Measurements from ENCODE around the gene MAPK1.
"Not testable (repeated sequence)": the region's sequence is repeated elsewhere in the genome, so short reads cannot be mapped to it uniquely, and the experiment has no call there.

DNA sequence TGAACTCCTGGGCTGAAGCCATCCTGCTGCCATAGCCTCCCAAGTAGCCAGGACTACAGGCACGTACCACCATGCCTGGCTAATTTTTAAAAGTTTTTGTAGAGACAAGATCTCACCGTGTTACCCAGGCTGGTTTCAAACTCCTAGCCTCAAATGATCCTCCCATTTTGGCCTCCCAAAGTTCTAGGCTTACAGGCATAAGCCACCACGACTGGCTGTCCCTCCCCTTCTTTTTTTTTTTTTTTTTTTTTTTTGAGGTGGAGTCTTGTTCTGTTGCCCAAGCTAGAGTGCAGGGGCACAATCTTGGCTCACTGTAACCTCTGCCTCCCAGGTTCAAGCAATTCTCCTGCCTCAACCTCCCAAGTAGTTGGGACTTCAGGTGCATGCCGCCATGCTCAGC is 7.5 kb upstream of the MAPK1 start:
- TF ChIP-seq, protein P1, sequence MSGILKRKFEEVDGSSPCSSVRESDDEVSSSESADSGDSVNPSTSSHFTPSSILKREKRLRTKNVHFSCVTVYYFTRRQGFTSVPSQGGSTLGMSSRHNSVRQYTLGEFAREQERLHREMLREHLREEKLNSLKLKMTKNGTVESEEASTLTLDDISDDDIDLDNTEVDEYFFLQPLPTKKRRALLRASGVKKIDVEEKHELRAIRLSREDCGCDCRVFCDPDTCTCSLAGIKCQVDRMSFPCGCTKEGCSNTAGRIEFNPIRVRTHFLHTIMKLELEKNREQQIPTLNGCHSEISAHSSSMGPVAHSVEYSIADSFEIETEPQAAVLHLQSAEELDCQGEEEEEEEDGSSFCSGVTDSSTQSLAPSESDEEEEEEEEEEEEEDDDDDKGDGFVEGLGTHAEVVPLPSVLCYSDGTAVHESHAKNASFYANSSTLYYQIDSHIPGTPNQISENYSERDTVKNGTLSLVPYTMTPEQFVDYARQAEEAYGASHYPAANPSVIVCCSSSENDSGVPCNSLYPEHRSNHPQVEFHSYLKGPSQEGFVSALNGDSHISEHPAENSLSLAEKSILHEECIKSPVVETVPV (CRISPR knock-in tag; IDR thresholded peaks at IDR 0.05), result not testable (repeated sequence)
- not testable (repeated sequence) for TF ChIP-seq ZNF565 (CRISPR knock-in tag; conservative IDR thresholded peaks at IDR 0.05; ENCODE audit: low read depth); ZFP30 (CRISPR knock-in tag; IDR thresholded peaks at IDR 0.05); ISL1 (CRISPR knock-in tag; IDR thresholded peaks at IDR 0.05); ZC3H10 (CRISPR knock-in tag; IDR thresholded peaks at IDR 0.05); ARNTL (CRISPR knock-in tag; IDR thresholded peaks at IDR 0.05; ENCODE audit: borderline replicate concordance, low read depth); TCF4 (CRISPR knock-in tag; IDR thresholded peaks at IDR 0.05; ENCODE audit: borderline replicate concordance); ZNF8 (CRISPR knock-in tag; IDR thresholded peaks at IDR 0.05); ZNF70 (CRISPR knock-in tag; IDR thresholded peaks at IDR 0.05); TOX (CRISPR knock-in tag; IDR thresholded peaks at IDR 0.05; ENCODE audit: borderline replicate concordance)
- TF ChIP-seq, protein P2, sequence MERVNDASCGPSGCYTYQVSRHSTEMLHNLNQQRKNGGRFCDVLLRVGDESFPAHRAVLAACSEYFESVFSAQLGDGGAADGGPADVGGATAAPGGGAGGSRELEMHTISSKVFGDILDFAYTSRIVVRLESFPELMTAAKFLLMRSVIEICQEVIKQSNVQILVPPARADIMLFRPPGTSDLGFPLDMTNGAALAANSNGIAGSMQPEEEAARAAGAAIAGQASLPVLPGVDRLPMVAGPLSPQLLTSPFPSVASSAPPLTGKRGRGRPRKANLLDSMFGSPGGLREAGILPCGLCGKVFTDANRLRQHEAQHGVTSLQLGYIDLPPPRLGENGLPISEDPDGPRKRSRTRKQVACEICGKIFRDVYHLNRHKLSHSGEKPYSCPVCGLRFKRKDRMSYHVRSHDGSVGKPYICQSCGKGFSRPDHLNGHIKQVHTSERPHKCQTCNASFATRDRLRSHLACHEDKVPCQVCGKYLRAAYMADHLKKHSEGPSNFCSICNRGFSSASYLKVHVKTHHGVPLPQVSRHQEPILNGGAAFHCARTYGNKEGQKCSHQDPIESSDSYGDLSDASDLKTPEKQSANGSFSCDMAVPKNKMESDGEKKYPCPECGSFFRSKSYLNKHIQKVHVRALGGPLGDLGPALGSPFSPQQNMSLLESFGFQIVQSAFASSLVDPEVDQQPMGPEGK (CRISPR knock-in tag; IDR thresholded peaks at IDR 0.05; ENCODE audit: borderline replicate concordance), result not testable (repeated sequence)
- TF ChIP-seq, protein P3, sequence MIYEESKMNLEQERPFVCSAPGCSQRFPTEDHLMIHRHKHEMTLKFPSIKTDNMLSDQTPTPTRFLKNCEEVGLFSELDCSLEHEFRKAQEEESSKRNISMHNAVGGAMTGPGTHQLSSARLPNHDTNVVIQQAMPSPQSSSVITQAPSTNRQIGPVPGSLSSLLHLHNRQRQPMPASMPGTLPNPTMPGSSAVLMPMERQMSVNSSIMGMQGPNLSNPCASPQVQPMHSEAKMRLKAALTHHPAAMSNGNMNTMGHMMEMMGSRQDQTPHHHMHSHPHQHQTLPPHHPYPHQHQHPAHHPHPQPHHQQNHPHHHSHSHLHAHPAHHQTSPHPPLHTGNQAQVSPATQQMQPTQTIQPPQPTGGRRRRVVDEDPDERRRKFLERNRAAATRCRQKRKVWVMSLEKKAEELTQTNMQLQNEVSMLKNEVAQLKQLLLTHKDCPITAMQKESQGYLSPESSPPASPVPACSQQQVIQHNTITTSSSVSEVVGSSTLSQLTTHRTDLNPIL (CRISPR knock-in tag; IDR thresholded peaks at IDR 0.05; ENCODE audit: low read depth), result not testable (repeated sequence)

Data from SK-N-SH treated with all-trans-retinoic acid at 6 μM for 48 hours (cell line).